Sigmoid colon (tissue), 4 donors: Measurements from ENCODE around the gene CCDC63.

Source experiments
- CTCF ChIP-seq, 4 experiments: fragments of 450-650 bp in 3 of 4; fragments of 200-600 bp in 1 of 4; IDR thresholded peaks; one replicate each; pipeline ENCODE4 v1.5.1; 2016 to 2019; ENCODE audit warnings: antibody characterized with exemption in 4 of 4, mild to moderate bottlenecking in 3 of 4, moderate library complexity in 2 of 4
- POLR2AphosphoS5 ChIP-seq, 4 donors: sonication (generic); formaldehyde crosslinking; IDR thresholded peaks; one replicate each; pipeline ENCODE4 v1.6.1; 2017; ENCODE audit warnings: antibody characterized with exemption in 4 of 4

- TF ChIP-seq CTCF (IDR thresholded peaks at IDR 0.05) = no peak
- no peak for TF ChIP-seq POLR2AphosphoS5 (IDR thresholded peaks at IDR 0.05)
Observed at GRCh38 chr12:110821917-110822316, 24.9 kb upstream of the CCDC63 start.
